Adrenal gland (tissue), 5 donors: ENCODE results near the gene CREBBP.

Experiments
- CTCF ChIP-seq, 6 experiments: fragments of 450-650 bp in 4 of 6; fragments of 200-600 bp in 2 of 6; sonication (generic) in 1 of 6; IDR thresholded peaks; 1 replicate in 5 of 6; 2 replicates in 1 of 6; pipeline versions ENCODE4 v1.5.1 to v1.8.0; 2016 to 2021; ENCODE audit warnings: antibody characterized with exemption in 6 of 6, mild to moderate bottlenecking in 2 of 6, moderate library complexity in 1 of 6
- POLR2A ChIP-seq, 2 donors: fragments of 450-650 bp; IDR thresholded peaks; one replicate each; pipeline ENCODE4 v1.6.1; 2017; ENCODE audit warnings: antibody characterized with exemption in 2 of 2, mild to moderate bottlenecking in 2 of 2, moderate library complexity in 1 of 2
- donor health status: DM: no; HTN: no; CAD: no.

- no peak for TF ChIP-seq CTCF (IDR thresholded peaks at IDR 0.05)
- no peak for TF ChIP-seq POLR2A (IDR thresholded peaks at IDR 0.05)
Observed at GRCh38 chr16:3890091-3890490, 9.6 kb upstream of the CREBBP start.
